HG03103 (cell line): Measurements from ENCODE around the gene PAQR4.
"Not testable (repeated sequence)": the region's sequence is repeated elsewhere in the genome, so short reads cannot be mapped to it uniquely, and the experiment has no call there.

Experiments used
- ATAC-seq: cut with Tn5 transposase; IDR thresholded peaks from one replicate; pipeline ENCODE4 v1.9.1; 2021; ENCODE audit warnings: low read depth; ENCODE audit not compliant: unreplicated experiment

PAQR4 gene

DNA sequence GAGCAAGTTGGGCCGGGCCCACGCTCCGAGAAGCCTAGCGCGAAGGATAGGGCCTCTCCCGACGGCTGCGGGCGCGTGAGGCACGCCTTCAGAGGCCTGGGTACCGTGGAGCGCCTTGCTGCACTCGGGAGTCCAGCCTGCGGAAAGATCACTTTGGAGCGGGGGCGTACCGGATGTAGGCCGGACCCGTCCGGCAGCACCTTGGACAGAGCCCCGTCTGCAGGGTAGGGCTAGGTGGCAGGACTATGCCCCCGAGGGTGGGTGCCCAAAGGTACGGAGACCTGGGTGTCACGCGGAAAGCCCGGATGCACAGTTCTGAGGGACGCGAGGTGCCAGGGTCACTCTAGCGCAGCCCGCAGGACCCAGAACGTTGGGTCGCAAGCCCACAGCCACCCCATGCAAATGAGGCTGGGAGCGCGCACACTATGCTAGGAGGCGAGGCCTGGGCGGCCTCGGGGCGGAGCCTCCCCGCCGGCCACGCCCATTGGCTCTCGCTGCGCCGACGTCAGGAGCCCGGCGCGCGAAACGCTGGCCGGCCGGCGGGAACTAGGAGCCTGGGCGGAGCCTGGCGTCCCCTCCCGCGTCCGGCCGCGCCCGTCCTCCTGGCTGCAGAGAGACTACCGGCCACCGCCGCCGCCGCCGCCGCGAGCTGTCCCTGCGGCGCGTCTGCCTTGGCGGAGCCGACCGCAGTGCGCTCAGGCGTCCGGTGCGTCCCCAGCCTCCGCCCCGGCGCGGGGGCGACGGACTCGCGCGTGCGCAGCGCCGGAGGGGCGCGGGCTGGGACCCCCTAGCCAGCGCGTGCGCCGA lies at the start of gene PAQR4:
Gene PAQR4 (plus strand): TSS at position 611 of the 807 bp plus-strand sequence. CDS start 327 bp downstream, outside the sequence.
- ATAC-seq: peak; percentile 51

DNA sequence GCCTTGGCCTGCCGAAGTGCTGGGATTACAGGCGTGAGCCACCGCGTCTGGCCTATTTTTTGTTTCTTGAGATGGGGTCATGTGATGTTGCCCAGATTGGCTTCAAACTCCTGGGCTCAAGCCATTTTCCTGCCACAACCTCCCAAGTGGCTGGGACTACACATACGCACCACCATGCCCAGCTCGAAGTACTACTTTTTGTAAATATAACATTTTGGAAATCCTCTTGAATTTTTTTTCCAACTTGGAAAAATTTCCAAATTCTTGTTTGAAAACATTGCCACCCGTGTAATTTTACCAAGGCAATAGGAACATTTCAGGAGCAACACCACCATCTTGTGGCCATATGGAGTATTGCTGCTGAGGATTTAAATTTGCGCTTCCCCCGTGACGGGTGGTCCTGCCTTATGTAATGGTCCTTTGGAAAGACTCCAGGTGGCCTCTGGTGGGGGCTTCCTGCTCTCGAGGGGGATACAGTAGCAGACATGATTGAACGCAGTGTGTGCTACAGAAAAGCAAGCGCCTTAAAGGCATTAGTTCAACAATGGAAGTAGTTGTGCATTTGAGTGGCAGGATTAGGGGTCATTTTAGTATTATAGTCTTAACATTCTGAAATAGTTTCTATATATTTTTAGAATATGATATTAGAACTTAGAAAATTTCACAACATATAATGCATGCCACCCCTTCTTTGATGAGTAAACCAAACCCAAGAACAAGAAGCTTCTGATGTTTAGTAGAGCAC lies 49.5 kb upstream of the PAQR4 start:
- ATAC-seq: no peak

DNA sequence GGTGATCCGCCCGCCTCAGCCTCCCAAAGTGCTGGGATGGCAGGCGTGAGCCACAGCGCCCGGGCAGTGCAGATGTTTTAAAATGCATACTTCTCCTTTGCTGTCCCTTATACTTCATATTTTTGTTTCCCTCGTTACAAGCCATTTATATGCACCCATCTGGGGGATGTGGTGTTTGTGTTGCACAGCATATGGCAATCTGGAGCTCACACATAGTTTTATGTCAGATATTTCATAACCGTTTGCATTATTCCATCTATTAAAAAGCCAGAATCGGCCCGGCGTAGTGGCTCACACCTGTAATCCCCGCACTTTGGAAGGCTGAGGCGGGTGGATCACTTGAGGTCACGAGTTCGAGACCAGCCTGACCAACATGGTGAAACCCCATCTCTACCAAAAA lies 45.7 kb upstream of the PAQR4 start:
- ATAC-seq: no peak

DNA sequence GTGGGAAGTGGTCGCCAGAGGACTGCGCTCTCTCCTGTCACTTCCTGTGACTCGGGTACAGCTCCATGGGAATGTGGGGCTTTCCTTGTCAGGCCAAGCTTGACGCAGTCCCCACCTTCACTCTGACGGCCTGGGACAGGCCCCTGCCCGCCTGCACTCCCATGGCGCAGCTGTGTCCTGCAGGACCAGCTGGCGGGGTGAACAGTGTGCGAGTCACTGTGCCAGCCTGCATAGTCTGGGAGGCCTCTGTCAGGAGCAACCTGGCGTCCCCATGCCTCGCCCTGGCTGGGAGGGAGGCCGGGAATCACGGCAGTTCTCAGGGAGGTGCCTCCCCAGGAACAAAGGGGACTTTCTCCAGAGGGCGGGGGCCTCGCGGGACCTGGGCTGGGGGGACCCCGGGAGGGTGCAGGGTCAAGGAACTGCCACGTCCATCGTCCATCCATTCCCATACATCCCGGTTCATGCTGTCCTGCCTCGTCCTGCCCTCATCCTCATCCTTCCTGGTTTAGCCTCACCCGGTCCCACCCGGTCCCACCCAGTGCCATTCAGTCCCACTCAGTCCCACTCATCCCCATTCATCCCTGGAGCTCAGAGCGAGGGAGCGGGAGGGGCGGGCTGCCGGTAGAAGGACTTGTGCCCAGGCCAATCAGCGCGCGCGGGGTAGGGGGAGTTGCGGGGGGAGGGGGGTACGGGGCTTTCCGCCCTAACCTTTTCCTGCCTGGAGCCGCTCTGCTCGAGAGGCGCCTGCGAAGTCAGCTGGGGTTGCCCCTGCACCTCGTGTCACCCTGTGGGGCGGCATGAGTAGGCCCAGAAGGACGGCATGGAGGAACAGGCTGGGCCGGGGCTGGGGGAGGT lies 44.0 kb upstream of the PAQR4 start:
- no peak for ATAC-seq

GRCh38 chr16:2925951-2926649 lies 43.0 kb upstream of the PAQR4 start:
- ATAC-seq: no peak

GRCh38 chr16:2926650-2926999 lies 42.5 kb upstream of the PAQR4 start:
- no peak for ATAC-seq

- no peak for ATAC-seq
Measured at GRCh38 chr16:2927010-2927646, 42.0 kb upstream of the PAQR4 start.

GRCh38 chr16:2928151-2928550 lies 41.0 kb upstream of the PAQR4 start:
- ATAC-seq: not testable (repeated sequence)

- ATAC-seq: no peak
Measured at GRCh38 chr16:2928796-2929195, 40.4 kb upstream of the PAQR4 start.

DNA sequence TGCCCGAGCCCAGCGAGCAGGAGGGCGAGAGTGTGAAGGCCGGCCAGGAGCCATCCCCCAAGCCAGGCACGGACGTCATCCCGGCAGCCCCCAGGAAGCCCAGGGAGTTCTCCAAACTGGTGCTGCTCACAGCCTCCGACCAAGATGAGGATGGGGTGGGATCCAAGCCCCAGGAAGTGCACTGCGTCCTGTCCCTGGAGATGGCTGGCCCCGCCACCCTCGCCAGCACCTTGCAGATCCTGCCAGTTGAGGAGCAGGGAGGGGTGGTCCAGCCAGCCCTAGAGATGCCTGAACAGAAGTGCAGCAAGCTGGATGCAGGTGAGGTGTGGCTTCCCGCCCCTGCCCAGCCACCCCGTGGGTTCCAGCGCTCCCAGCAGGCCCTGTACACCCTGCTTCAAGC lies 39.5 kb upstream of the PAQR4 start:
- ATAC-seq: no peak

- no peak for ATAC-seq
Measured at GRCh38 chr16:2930236-2930635, 38.9 kb upstream of the PAQR4 start.

DNA sequence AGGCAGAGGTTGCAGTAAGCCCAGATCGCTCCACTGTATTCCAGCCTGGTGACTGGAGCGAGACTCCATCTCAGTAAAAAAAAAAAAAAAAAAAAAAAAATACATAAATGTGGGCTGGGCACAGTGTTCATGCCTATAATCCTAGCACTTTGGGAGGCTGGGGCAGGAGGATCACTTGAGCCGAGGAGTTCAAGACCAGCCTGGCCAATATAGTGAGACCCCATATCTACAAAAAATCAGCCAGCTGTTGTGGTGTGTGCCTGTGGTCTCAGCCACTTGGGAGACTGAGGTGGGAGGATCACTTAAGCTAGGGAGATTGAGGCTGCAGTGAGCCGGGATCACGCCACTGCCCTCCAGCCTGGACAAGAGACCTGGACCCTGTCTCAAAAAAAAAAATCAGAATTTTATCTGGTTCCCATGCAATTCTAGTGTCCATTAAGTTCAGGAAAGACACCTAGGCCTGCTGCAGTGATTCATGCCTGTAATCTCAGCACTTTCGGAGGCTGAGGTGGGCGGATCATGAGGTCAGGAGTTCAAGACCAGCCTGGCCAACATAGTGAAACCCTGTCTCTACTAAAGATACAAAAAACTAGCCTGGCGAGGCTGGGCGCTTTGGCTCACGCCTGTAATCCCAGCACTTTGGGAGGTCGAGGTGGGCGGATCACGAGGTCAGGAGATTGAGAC lies 37.8 kb upstream of the PAQR4 start:
- ATAC-seq: not testable (repeated sequence)

- no peak for ATAC-seq
Measured at GRCh38 chr16:2933136-2933535, 36.0 kb upstream of the PAQR4 start.

DNA sequence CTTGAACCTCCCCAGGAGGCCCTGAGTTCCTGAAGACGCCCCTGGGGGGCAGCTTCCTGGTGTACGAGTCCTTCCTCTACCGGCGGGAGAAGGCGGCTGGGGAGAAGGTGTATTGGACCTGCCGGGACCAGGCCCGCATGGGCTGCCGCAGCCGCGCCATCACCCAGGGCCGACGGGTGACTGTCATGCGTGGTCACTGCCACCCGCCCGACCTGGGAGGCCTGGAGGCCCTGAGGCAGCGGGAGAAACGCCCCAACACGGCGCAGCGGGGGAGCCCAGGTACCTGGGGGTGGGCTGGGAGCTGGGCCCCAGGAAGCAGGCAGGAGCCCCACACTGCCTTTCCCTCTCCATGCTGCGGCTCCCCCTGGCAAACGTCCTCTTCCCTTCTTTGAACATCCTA lies 35.4 kb upstream of the PAQR4 start:
- ATAC-seq: no peak

DNA sequence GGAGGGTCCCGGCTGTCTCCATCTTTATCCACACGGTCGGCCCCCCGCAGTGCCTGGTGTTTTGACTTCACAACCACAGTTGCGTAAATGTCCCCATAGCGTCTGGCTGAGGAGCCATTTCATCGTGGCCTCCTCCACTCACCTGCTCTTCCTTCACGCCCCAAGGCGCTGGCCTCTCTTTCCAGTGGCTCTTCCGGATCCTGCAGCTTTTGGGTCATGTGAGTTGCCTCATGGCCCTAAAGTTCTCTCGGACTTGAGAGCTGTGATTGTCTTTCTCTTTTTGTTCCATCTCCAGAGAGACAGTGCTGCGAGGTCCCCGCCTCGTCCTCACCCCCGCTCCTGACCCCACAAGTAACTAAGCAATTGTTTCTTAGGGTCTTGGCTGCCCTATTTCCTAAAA lies 34.7 kb upstream of the PAQR4 start:
- no peak for ATAC-seq

GRCh38 chr16:2936436-2937011 lies 32.6 kb upstream of the PAQR4 start:
- ATAC-seq: no peak

DNA sequence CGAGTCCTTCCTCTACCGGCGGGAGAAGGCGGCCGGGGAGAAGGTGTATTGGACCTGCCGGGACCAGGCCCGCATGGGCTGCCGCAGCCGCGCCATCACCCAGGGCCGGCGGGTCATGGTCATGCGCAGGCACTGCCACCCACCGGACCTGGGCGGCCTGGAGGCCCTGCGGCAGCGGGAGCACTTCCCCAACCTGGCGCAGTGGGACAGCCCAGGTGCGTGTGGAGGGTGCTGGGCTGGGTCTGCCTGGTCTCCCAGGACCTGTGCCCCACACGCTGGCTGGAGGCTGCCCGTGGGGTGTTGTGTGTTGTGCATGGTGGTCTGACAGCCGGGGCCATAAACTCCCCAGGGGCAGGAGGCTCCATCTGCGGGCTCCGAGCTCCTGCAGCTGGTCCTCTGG lies 32.0 kb upstream of the PAQR4 start:
- ATAC-seq: no peak

DNA sequence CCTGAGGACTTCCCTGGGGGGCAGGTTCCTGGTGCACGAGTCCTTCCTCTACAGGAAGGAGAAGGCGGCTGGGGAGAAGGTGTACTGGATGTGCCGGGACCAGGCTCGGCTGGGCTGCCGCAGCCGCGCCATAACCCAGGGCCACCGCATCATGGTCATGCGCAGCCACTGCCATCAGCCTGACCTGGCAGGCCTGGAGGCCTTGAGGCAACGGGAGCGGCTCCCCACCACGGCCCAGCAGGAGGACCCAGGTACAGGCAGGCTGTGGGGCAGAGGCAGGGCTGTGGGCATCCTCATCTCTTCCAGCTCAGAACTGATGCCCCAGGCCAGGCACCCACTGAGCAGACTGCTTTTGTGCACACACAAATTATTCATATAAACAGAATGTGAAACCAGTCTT lies 30.9 kb upstream of the PAQR4 start:
- ATAC-seq: no peak

GRCh38 chr16:2939968-2940367 lies 29.2 kb upstream of the PAQR4 start:
- no peak for ATAC-seq
